OCI-LY1 (cell line): ENCODE results near the gene GRM7.

ENCODE experiments used
- H2AFZ ChIP-seq: fragments of 200-600 bp; sonication (generic), shearing (Covaris generic); 2 replicates; pipeline ENCODE4 v1.6.0; 2014; ENCODE audit warnings: antibody characterized with exemption, mild to moderate bottlenecking, low read length
- H3F3A ChIP-seq: fragments of 200-600 bp; sonication (generic), shearing (Covaris generic); 2 replicates; pipeline ENCODE4 v1.6.0; 2014; ENCODE audit warnings: mild to moderate bottlenecking, antibody characterized with exemption, low read length, moderate library complexity; ENCODE audit not compliant: insufficient read depth
- H3K27ac ChIP-seq: fragments of 200-600 bp; sonication (generic); 2 replicates; pipeline ENCODE4 v1.5.1; 2014; ENCODE audit warnings: low read length, mixed run types, mild to moderate bottlenecking, low read depth; ENCODE audit not compliant: poor library complexity, severe bottlenecking
- H3K27me3 ChIP-seq: fragments of 200-600 bp; sonication (generic); 2 replicates; pipeline ENCODE4 v1.6.0; 2014; ENCODE audit warnings: antibody characterized with exemption, mild to moderate bottlenecking, low read length, moderate library complexity; ENCODE audit not compliant: insufficient read depth
- H3K36me3 ChIP-seq: fragments of 200-600 bp; sonication (generic); 2 replicates; pipeline ENCODE4 v1.6.1; 2014; ENCODE audit warnings: mild to moderate bottlenecking, antibody characterized with exemption, low read length, moderate library complexity, mixed read lengths; ENCODE audit not compliant: insufficient read depth
- H3K4me1 ChIP-seq: fragments of 200-600 bp; sonication (generic); 2 replicates; pipeline ENCODE4 v1.5.1; 2014; ENCODE audit warnings: mild to moderate bottlenecking, low read length, moderate library complexity; ENCODE audit not compliant: insufficient read depth, severe bottlenecking
- H3K4me2 ChIP-seq: fragments of 200-600 bp; sonication (generic), shearing (Covaris generic); 2 replicates; pipeline ENCODE4 v1.6.1; 2014; ENCODE audit warnings: low read length
- H3K4me3 ChIP-seq: fragments of 200-600 bp; sonication (generic); 2 replicates; pipeline ENCODE4 v1.5.1; 2014; ENCODE audit warnings: low read length, low read depth, mild to moderate bottlenecking, mixed read lengths; ENCODE audit not compliant: poor library complexity, severe bottlenecking
- H3K79me2 ChIP-seq: fragments of 200-600 bp; shearing (Covaris generic); 2 replicates; pipeline ENCODE4 v1.6.1; 2016; ENCODE audit warnings: mixed run types, low read length, mixed read lengths; ENCODE audit not compliant: insufficient read depth
- H3K9ac ChIP-seq: fragments of 200-600 bp; sonication (generic), shearing (Covaris generic); 2 replicates; pipeline ENCODE4 v1.6.1; 2014; ENCODE audit warnings: mild to moderate bottlenecking, low read length, mixed read lengths
- H3K9me2 ChIP-seq: fragments of 200-600 bp; sonication (generic), shearing (Covaris generic); 2 replicates; pipeline ENCODE4 v1.6.1; 2014; ENCODE audit warnings: low read depth, mild to moderate bottlenecking, low read length, mixed read lengths
- H3K9me3 ChIP-seq: fragments of 200-600 bp; shearing (Covaris generic); 2 replicates; pipeline ENCODE4 v1.6.1; 2014; ENCODE audit warnings: low read length, mixed read lengths
- H4K20me1 ChIP-seq: fragments of 200-600 bp; sonication (generic), shearing (Covaris generic); 2 replicates; pipeline ENCODE4 v1.6.0; 2016; ENCODE audit warnings: mild to moderate bottlenecking, low read length; ENCODE audit not compliant: insufficient read depth
- EZH2 ChIP-seq: fragments of 200-600 bp; sonication (generic), shearing (Covaris generic); IDR thresholded peaks from 2 replicates; pipeline ENCODE4 v1.8.0; 2017; ENCODE audit warnings: borderline replicate concordance, mixed run types, mild to moderate bottlenecking, antibody characterized with exemption, low read length, moderate library complexity, mixed read lengths
- TF ChIP-seq, protein P1 (sequence below): fragments of 200-600 bp; sonication (generic), shearing (Covaris generic); IDR thresholded peaks from 2 replicates; pipeline ENCODE4 v1.5.1; 2017; ENCODE audit warnings: mild to moderate bottlenecking, antibody characterized with exemption, low read length, moderate library complexity, mixed read lengths

GRM7 gene

GRCh38 chr3:7621046-7621630, 760.2 kb downstream of the GRM7 start:
- no peak overlapping the region for H3K9ac ChIP-seq
- H3F3A ChIP-seq = no peaks in the 10 kb centered on the region
- no peaks in the 10 kb centered on the region for H3K36me3 ChIP-seq
- no peaks in the 10 kb centered on the region for H3K4me1 ChIP-seq
- H3K4me2 ChIP-seq = no peak overlapping the region
- H3K27me3 ChIP-seq = no peaks in the 10 kb centered on the region
- H3K79me2 ChIP-seq = no peaks in the 10 kb centered on the region
- TF ChIP-seq, protein P1, sequence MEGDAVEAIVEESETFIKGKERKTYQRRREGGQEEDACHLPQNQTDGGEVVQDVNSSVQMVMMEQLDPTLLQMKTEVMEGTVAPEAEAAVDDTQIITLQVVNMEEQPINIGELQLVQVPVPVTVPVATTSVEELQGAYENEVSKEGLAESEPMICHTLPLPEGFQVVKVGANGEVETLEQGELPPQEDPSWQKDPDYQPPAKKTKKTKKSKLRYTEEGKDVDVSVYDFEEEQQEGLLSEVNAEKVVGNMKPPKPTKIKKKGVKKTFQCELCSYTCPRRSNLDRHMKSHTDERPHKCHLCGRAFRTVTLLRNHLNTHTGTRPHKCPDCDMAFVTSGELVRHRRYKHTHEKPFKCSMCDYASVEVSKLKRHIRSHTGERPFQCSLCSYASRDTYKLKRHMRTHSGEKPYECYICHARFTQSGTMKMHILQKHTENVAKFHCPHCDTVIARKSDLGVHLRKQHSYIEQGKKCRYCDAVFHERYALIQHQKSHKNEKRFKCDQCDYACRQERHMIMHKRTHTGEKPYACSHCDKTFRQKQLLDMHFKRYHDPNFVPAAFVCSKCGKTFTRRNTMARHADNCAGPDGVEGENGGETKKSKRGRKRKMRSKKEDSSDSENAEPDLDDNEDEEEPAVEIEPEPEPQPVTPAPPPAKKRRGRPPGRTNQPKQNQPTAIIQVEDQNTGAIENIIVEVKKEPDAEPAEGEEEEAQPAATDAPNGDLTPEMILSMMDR = no peak
- no peak for TF ChIP-seq EZH2
- H2AFZ ChIP-seq = no peak overlapping the region
- no peaks in the 10 kb centered on the region for H3K9me3 ChIP-seq
- H3K9me2 ChIP-seq = no peaks in the 10 kb centered on the region
- H3K27ac ChIP-seq = no peak overlapping the region
- H3K4me3 ChIP-seq = no peak overlapping the region
- no peaks in the 10 kb centered on the region for H4K20me1 ChIP-seq

- H3K9me2 ChIP-seq = no peaks in the 10 kb centered on the region
- H3K4me1 ChIP-seq = no peaks in the 10 kb centered on the region
- no peak overlapping the region for H2AFZ ChIP-seq
- no peaks in the 10 kb centered on the region for H3K36me3 ChIP-seq
- H3K27ac ChIP-seq = no peak overlapping the region
- H3F3A ChIP-seq = no peaks in the 10 kb centered on the region
- no peaks in the 10 kb centered on the region for H4K20me1 ChIP-seq
- no peak overlapping the region for H3K9ac ChIP-seq
- no peaks in the 10 kb centered on the region for H3K9me3 ChIP-seq
- no peaks in the 10 kb centered on the region for H3K79me2 ChIP-seq
- TF ChIP-seq EZH2 = no peak
- TF ChIP-seq, protein P1 = no peak
- no peak overlapping the region for H3K4me3 ChIP-seq
- no peaks in the 10 kb centered on the region for H3K27me3 ChIP-seq
- H3K4me2 ChIP-seq = no peak overlapping the region
Measured at GRCh38 chr3:7621651-7622050, 760.7 kb downstream of the GRM7 start.

GRCh38 chr3:7625021-7625420, 764.1 kb downstream of the GRM7 start:
- Histone ChIP-seq H3K36me3 (no peaks in the 10 kb centered on the region), H3K27ac (no peak overlapping the region), H3K27me3 (no peaks in the 10 kb centered on the region), H2AFZ (no peak overlapping the region), H3K9me3 (no peaks in the 10 kb centered on the region), H4K20me1 (no peaks in the 10 kb centered on the region), H3K9ac (no peak overlapping the region), H3K9me2 (no peaks in the 10 kb centered on the region), H3K4me2 (no peak overlapping the region), H3F3A (no peaks in the 10 kb centered on the region), H3K4me1 (no peaks in the 10 kb centered on the region), H3K4me3 (no peak overlapping the region), H3K79me2 (no peaks in the 10 kb centered on the region)
- TF ChIP-seq EZH2 = no peak
- TF ChIP-seq, protein P1 = no peak
